ENCODE data around the gene PKN2.
"Not testable (repeated sequence)": the region's sequence is repeated elsewhere in the genome, so short reads cannot be mapped to it uniquely, and the experiment has no call there.

DNA sequence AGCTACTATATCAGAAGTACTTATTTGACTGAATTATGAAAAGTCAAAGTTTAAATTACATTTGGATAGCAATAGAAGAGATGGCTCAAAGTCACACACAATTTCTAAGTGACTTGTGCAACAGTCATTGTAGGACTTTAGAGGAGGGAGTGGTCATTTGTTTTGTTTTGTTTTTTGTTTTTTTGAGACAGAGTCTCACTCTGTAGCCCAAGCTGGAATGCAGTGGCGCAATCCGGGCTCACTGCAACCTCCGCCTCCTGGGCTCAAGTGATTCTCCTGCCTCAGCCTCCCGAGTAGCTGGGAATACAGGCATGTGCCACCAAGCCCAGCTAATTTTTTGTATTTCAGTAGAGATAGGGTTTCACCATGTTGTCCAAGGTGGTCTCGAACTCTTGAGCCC is 17.7 kb downstream of the PKN2 start:
- not testable (repeated sequence) for TF ChIP-seq ZNF24 (tag by site-specific recombination; IDR thresholded peaks at IDR 0.05); ZNF404 (tag by site-specific recombination; IDR thresholded peaks at IDR 0.05); CTCF (tag by site-specific recombination; IDR thresholded peaks at IDR 0.05); ZBTB17 (tag by site-specific recombination; IDR thresholded peaks at IDR 0.05); ZBTB7A (tag by site-specific recombination; IDR thresholded peaks at IDR 0.05; ENCODE audit: low read depth)

Data from HEK293 (cell line).